HL-60 (cell line): ENCODE measurements around the gene SPNS2.

Experiments used
- DNase-seq, 2 experiments: peaks; one replicate each; pipeline ENCODE4 v3.0.0-alpha.2; 2010 to 2020; ENCODE audit warnings: low read depth in 1 of 2, low spot score in 1 of 2
- H3K27ac ChIP-seq: fragments of 250-450 bp; sonication (Bioruptor Pico); replicated peaks from 2 replicates; pipeline ENCODE4 v1.5.1; 2020; ENCODE audit warnings: mild to moderate bottlenecking, moderate library complexity
- H3K27me3 ChIP-seq: fragments of 250-450 bp; sonication (Bioruptor Pico); 2 replicates; pipeline ENCODE4 v1.5.1; 2021; ENCODE audit warnings: mild to moderate bottlenecking, moderate library complexity; ENCODE audit not compliant: insufficient read depth, poor library complexity, severe bottlenecking
- H3K4me3 ChIP-seq: replicated peaks from 2 replicates; pipeline ENCODE4 v1.5.1; 2011; ENCODE audit warnings: mild to moderate bottlenecking, control low read depth, low read length; ENCODE audit not compliant: insufficient read depth
- CTCF ChIP-seq: IDR thresholded peaks from one replicate; pipeline ENCODE4 v1.5.1; 2011; ENCODE audit warnings: low read length, control low read depth, inconsistent platforms; ENCODE audit not compliant: insufficient read depth
- GABPA ChIP-seq: IDR thresholded peaks from 2 replicates; pipeline ENCODE4 v1.6.1; 2012; ENCODE audit warnings: low read depth
- POLR2AphosphoS5 ChIP-seq: IDR thresholded peaks from 2 replicates; pipeline ENCODE4 v1.6.1; 2012; ENCODE audit warnings: low read depth
- REST ChIP-seq: IDR thresholded peaks from 2 replicates; pipeline ENCODE4 v1.6.1; 2012; ENCODE audit warnings: low read depth; ENCODE audit not compliant: insufficient replicate concordance
- SPI1 ChIP-seq: IDR thresholded peaks from 2 replicates; pipeline ENCODE4 v1.6.1; 2012; ENCODE audit warnings: low read depth, mild to moderate bottlenecking, borderline replicate concordance

SPNS2 gene

DNA sequence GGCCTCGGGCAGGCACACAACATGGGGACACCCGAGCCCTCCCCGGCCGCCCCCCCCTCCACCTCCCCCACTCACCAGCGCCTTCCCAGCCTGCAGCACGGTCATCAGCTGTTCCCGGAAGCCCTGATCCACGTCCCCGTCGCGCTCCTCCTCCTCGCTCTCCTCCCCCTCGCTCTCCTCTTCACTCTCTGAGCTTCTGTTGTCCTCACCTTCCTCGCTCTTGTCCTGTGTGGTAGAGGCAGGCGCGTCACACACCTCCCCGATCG lies 46.2 kb downstream of the SPNS2 start:
- H3K27me3 ChIP-seq = no peaks in the 10 kb centered on the region
- H3K4me3 ChIP-seq = no peak overlapping the region
- no peak for TF ChIP-seq CTCF
- TF ChIP-seq GABPA = no peak
- TF ChIP-seq POLR2AphosphoS5 = no peak
- no peak for TF ChIP-seq REST
- no peak for TF ChIP-seq SPI1
- no peak for DNase-seq
- no peak overlapping the region for H3K27ac ChIP-seq

- TF ChIP-seq REST (no peak), CTCF (no peak), GABPA (no peak), SPI1 (no peak), POLR2AphosphoS5 (no peak)
- no peaks in the 10 kb centered on the region for H3K27me3 ChIP-seq
- H3K4me3 ChIP-seq = no peak overlapping the region
- H3K27ac ChIP-seq = no peak overlapping the region
- no peak for DNase-seq
These were observed 46.7 kb downstream of the SPNS2 start for GRCh38 chr17:4545217-4545951.

- no peak for DNase-seq
- H3K27ac ChIP-seq = no peak overlapping the region
These were observed 48.6 kb downstream of the SPNS2 start for GRCh38 chr17:4547118-4547906.

More at GRCh38 chr17:4547118-4547906, 48.6 kb downstream of the SPNS2 start:
- Histone ChIP-seq H3K27me3 (no peaks in the 10 kb centered on the region), H3K4me3 (no peak overlapping the region)
- TF ChIP-seq CTCF (no peak), GABPA (no peak), REST (no peak), SPI1 (no peak), POLR2AphosphoS5 (no peak)
